Measurements from ENCODE around the gene ZMYND19.
"Not testable (repeated sequence)": the region's sequence is repeated elsewhere in the genome, so short reads cannot be mapped to it uniquely, and the experiment has no call there.

ZMYND19 gene

GRCh38 chr9:137590469-137591383 lies at the start of gene ZMYND19:
Gene ZMYND19 (minus strand): TSS chr9:137590512. CDS start chr9:137590263, 249 bp downstream.
- in situ Hi-C loops (cut with HindIII; ENCODE audit: low pct_ligation_motif_present, low pct_unique_long_range_greater_than_20kb, low sequenced_read_pairs) = no loop called here
- peak; percentile 83 for DNase-seq

GRCh38 chr9:137639303-137640051 lies 49.2 kb upstream of the ZMYND19 start:
- peak; percentile 10 for DNase-seq
- in situ Hi-C loops (cut with HindIII; ENCODE audit: low pct_ligation_motif_present, low pct_unique_long_range_greater_than_20kb, low sequenced_read_pairs) = no loop called here

- no peak for DNase-seq
- in situ Hi-C loops (cut with HindIII; ENCODE audit: low pct_ligation_motif_present, low pct_unique_long_range_greater_than_20kb, low sequenced_read_pairs) = no loop called here
These were observed 48.4 kb upstream of the ZMYND19 start for GRCh38 chr9:137638680-137639079.

- DNase-seq = no peak
- in situ Hi-C loops (cut with HindIII; ENCODE audit: low pct_ligation_motif_present, low pct_unique_long_range_greater_than_20kb, low sequenced_read_pairs) = no loop called here
These were observed 43.7 kb upstream of the ZMYND19 start for GRCh38 chr9:137634016-137634415.

GRCh38 chr9:137632230-137633161 lies 42.2 kb upstream of the ZMYND19 start:
- in situ Hi-C loops (cut with HindIII; ENCODE audit: low pct_ligation_motif_present, low pct_unique_long_range_greater_than_20kb, low sequenced_read_pairs) = no loop called here
- DNase-seq = no peak

- in situ Hi-C loops (cut with HindIII; ENCODE audit: low pct_ligation_motif_present, low pct_unique_long_range_greater_than_20kb, low sequenced_read_pairs) = no loop called here
- no peak for DNase-seq
These were observed 41.3 kb upstream of the ZMYND19 start for GRCh38 chr9:137631345-137632229.

- in situ Hi-C loops (cut with HindIII; ENCODE audit: low pct_ligation_motif_present, low pct_unique_long_range_greater_than_20kb, low sequenced_read_pairs) = no loop called here
- DNase-seq = no peak
These were observed 40.4 kb upstream of the ZMYND19 start for GRCh38 chr9:137630679-137631078.

- in situ Hi-C loops (cut with HindIII; ENCODE audit: low pct_ligation_motif_present, low pct_unique_long_range_greater_than_20kb, low sequenced_read_pairs) = no loop called here
- DNase-seq = no peak
These were observed 39.8 kb upstream of the ZMYND19 start for GRCh38 chr9:137630126-137630525.

- in situ Hi-C loops (cut with HindIII; ENCODE audit: low pct_ligation_motif_present, low pct_unique_long_range_greater_than_20kb, low sequenced_read_pairs); DNase-seq: not testable (repeated sequence)
These were observed 37.1 kb upstream of the ZMYND19 start for GRCh38 chr9:137627406-137627805.

GRCh38 chr9:137626464-137626863 lies 36.2 kb upstream of the ZMYND19 start:
- no peak for DNase-seq
- in situ Hi-C loops (cut with HindIII; ENCODE audit: low pct_ligation_motif_present, low pct_unique_long_range_greater_than_20kb, low sequenced_read_pairs) = no loop called here

- in situ Hi-C loops (cut with HindIII; ENCODE audit: low pct_ligation_motif_present, low pct_unique_long_range_greater_than_20kb, low sequenced_read_pairs); DNase-seq: not testable (repeated sequence)
These were observed 31.9 kb upstream of the ZMYND19 start for GRCh38 chr9:137622211-137622610.

- in situ Hi-C loops (cut with HindIII; ENCODE audit: low pct_ligation_motif_present, low pct_unique_long_range_greater_than_20kb, low sequenced_read_pairs) = no loop called here
- peak; percentile 39 for DNase-seq
These were observed 30.9 kb upstream of the ZMYND19 start for GRCh38 chr9:137621131-137621757.

- DNase-seq = no peak
These were observed 30.3 kb upstream of the ZMYND19 start for GRCh38 chr9:137620581-137620980.

GRCh38 chr9:137620048-137620405 lies 29.7 kb upstream of the ZMYND19 start:
- DNase-seq = no peak
- in situ Hi-C loops (cut with HindIII; ENCODE audit: low pct_ligation_motif_present, low pct_unique_long_range_greater_than_20kb, low sequenced_read_pairs) = no loop called here

More at GRCh38 chr9:137620581-137620980, 30.3 kb upstream of the ZMYND19 start:
- in situ Hi-C loops (cut with HindIII; ENCODE audit: low pct_ligation_motif_present, low pct_unique_long_range_greater_than_20kb, low sequenced_read_pairs) = no loop called here

- DNase-seq = peak; percentile 55
- in situ Hi-C loops (cut with HindIII; ENCODE audit: low pct_ligation_motif_present, low pct_unique_long_range_greater_than_20kb, low sequenced_read_pairs) = no loop called here
These were observed 29.1 kb upstream of the ZMYND19 start for GRCh38 chr9:137619240-137620047.

All from ACHN (cell line).